Measurements from ENCODE around the gene ANKRD65.

GRCh38 chr1:1403653-1404052 lies 17.4 kb downstream of the ANKRD65 start:
- TF ChIP-seq POLR2A (IDR thresholded peaks at IDR 0.05; ENCODE audit: low read depth, low read length) (no peak), SPI1 (IDR thresholded peaks at IDR 0.05; ENCODE audit: low read depth, low read length) (no peak), POLR2AphosphoS5 (IDR thresholded peaks at IDR 0.05; ENCODE audit: low read depth, low read length) (no peak), TAF1 (IDR thresholded peaks at IDR 0.05; ENCODE audit: low read depth, low read length) (no peak), POU2F2 (IDR thresholded peaks at IDR 0.05; ENCODE audit: low read depth, low read length) (peak; percentile 21; the same call in 1 of the 2 replicates)

All from GM12891 (cell line).